Neural crest cell (in vitro differentiated cells): Measurements from ENCODE around the gene ESM1. TPM values are rescaled to one million over a fixed set of nuclear protein-coding genes. Genes with fewer than 3 reads are reported as not detected.
"Not testable (repeated sequence)": the region's sequence is repeated elsewhere in the genome, so short reads cannot be mapped to it uniquely, and the experiment has no call there.

Source experiments
- DNase-seq: peaks from one replicate; pipeline ENCODE4 v3.0.0; 2021; ENCODE audit warnings: low read depth, mixed read lengths, low spot score
- H3K27ac Mint-ChIP-seq: one replicate; pipeline ENCODE4 v1.8.0; 2021; ENCODE audit warnings: mild to moderate bottlenecking, mixed read lengths; ENCODE audit not compliant: unreplicated experiment
- H3K27me3 Mint-ChIP-seq: 2 replicates; pipeline ENCODE4 v1.8.0; 2021; ENCODE audit warnings: low read depth, mild to moderate bottlenecking, mixed read lengths
- H3K36me3 Mint-ChIP-seq: 2 replicates; pipeline ENCODE4 v1.8.0; 2021; ENCODE audit warnings: low read depth, mild to moderate bottlenecking, mixed read lengths
- H3K4me1 Mint-ChIP-seq: 2 replicates; pipeline ENCODE4 v1.8.0; 2021; ENCODE audit warnings: mixed read lengths
- H3K4me3 Mint-ChIP-seq: one replicate; pipeline ENCODE4 v1.8.0; 2021; ENCODE audit warnings: mild to moderate bottlenecking, mixed read lengths
- H3K9me3 Mint-ChIP-seq: 2 replicates; pipeline ENCODE4 v1.8.0; 2021; ENCODE audit warnings: mixed read lengths
- total RNA-seq: library from RNA; stranded (reverse); gene quantifications from 2 replicates; pipeline ENCODE4 v1.2.1, GENCODE V29; 2021
- TF ChIP-seq, protein P1 (sequence below): fragments of 200-600 bp; sonication (generic); conservative IDR thresholded peaks from 2 replicates; pipeline ENCODE4 v1.5.0; 2021; ENCODE audit warnings: antibody characterized with exemption, mild to moderate bottlenecking

The ESM1 gene
- total RNA-seq, 1 donor from 2014 or later = not detected

DNA sequence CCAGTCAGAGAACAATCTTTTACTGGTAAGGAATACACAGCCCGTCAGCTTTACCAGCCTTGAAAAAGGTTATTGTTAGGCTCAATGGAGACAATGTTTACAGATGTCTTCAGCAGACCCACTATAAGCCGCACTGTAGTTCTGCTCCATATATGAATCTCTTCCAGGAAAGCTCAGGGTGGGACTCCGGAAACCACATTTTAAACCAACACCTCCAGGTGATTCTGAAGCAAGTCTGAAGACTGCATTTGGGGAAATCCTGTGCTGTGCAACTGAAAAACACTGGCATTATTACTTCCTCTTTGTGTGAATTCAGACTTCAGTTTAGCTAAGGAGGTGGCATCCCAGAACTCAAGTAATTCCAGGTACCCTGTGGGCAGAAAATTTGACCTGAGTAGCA, 42.2 kb upstream of the ESM1 start:
- H3K36me3 Mint-ChIP-seq = no peaks in the 10 kb centered on the region
- no peaks in the 10 kb centered on the region for H3K9me3 Mint-ChIP-seq
- H3K27me3 Mint-ChIP-seq = peaks cover 6% of the 10 kb centered on the region
- TF ChIP-seq, protein P1, sequence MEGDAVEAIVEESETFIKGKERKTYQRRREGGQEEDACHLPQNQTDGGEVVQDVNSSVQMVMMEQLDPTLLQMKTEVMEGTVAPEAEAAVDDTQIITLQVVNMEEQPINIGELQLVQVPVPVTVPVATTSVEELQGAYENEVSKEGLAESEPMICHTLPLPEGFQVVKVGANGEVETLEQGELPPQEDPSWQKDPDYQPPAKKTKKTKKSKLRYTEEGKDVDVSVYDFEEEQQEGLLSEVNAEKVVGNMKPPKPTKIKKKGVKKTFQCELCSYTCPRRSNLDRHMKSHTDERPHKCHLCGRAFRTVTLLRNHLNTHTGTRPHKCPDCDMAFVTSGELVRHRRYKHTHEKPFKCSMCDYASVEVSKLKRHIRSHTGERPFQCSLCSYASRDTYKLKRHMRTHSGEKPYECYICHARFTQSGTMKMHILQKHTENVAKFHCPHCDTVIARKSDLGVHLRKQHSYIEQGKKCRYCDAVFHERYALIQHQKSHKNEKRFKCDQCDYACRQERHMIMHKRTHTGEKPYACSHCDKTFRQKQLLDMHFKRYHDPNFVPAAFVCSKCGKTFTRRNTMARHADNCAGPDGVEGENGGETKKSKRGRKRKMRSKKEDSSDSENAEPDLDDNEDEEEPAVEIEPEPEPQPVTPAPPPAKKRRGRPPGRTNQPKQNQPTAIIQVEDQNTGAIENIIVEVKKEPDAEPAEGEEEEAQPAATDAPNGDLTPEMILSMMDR = no peak
- no peak for DNase-seq
- no peak overlapping the region for H3K4me3 Mint-ChIP-seq
- no peak overlapping the region for H3K27ac Mint-ChIP-seq
- peaks cover 7% of the 10 kb centered on the region for H3K4me1 Mint-ChIP-seq

GRCh38 chr5:55022450-55022849, 37.1 kb upstream of the ESM1 start:
- H3K27me3 Mint-ChIP-seq = peaks cover 8% of the 10 kb centered on the region
- TF ChIP-seq, protein P1 = no peak
- H3K9me3 Mint-ChIP-seq = no peaks in the 10 kb centered on the region
- no peak overlapping the region for H3K4me3 Mint-ChIP-seq
- no peaks in the 10 kb centered on the region for H3K4me1 Mint-ChIP-seq
- no peak overlapping the region for H3K27ac Mint-ChIP-seq
- no peaks in the 10 kb centered on the region for H3K36me3 Mint-ChIP-seq
- no peak for DNase-seq

- H3K9me3 Mint-ChIP-seq = no peaks in the 10 kb centered on the region
- TF ChIP-seq, protein P1 = no peak
- no peak for DNase-seq
Measured at GRCh38 chr5:55021821-55022220, 36.4 kb upstream of the ESM1 start.

GRCh38 chr5:55021410-55021809, 36.0 kb upstream of the ESM1 start:
- Mint-ChIP-seq H3K4me1 (no peaks in the 10 kb centered on the region), H3K27ac (no peak overlapping the region), H3K9me3 (peaks cover under 1% of the 10 kb centered on the region), H3K4me3 (no peak overlapping the region), H3K36me3 (no peaks in the 10 kb centered on the region), H3K27me3 (peaks cover 8% of the 10 kb centered on the region)
- no peak for DNase-seq
- TF ChIP-seq, protein P1 = no peak

More at GRCh38 chr5:55021821-55022220, 36.4 kb upstream of the ESM1 start:
- Mint-ChIP-seq H3K4me3 (no peak overlapping the region), H3K36me3 (no peaks in the 10 kb centered on the region), H3K4me1 (no peaks in the 10 kb centered on the region), H3K27me3 (peaks cover 8% of the 10 kb centered on the region), H3K27ac (no peak overlapping the region)

- not testable (repeated sequence) for H3K4me3 Mint-ChIP-seq, H3K27ac Mint-ChIP-seq, H3K36me3 Mint-ChIP-seq, DNase-seq, H3K4me1 Mint-ChIP-seq
- peaks cover 12% of the 10 kb centered on the region for H3K9me3 Mint-ChIP-seq
- peaks cover 36% of the 10 kb centered on the region for H3K27me3 Mint-ChIP-seq
Measured at GRCh38 chr5:55010149-55010548, 24.8 kb upstream of the ESM1 start.

DNA sequence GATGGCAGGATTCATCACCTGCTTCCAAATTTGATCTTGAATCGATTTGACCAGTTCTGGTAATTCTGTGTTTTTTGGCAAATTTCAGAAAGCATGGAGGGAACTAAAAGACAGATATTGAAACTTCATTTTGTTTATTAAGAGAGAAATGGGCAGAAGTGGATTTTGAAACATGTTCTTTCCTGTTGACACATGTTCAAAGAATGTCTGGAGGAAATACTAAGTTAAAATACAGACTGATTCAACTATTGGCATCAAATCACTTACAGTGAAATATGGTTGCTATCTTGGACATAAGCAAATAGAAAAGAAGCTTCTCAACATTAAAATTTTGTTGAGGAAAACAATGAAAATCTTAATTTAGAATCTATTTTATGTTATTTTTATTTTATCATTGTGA, 19.3 kb upstream of the ESM1 start:
- Mint-ChIP-seq H3K27ac (no peak overlapping the region), H3K4me3 (no peak overlapping the region), H3K4me1 (no peaks in the 10 kb centered on the region), H3K9me3 (peaks cover 12% of the 10 kb centered on the region), H3K36me3 (no peaks in the 10 kb centered on the region), H3K27me3 (peaks cover 23% of the 10 kb centered on the region)
- TF ChIP-seq, protein P1 = no peak
- DNase-seq = no peak
